ENCODE measurements around the gene FNDC3A.

The FNDC3A gene

DNA sequence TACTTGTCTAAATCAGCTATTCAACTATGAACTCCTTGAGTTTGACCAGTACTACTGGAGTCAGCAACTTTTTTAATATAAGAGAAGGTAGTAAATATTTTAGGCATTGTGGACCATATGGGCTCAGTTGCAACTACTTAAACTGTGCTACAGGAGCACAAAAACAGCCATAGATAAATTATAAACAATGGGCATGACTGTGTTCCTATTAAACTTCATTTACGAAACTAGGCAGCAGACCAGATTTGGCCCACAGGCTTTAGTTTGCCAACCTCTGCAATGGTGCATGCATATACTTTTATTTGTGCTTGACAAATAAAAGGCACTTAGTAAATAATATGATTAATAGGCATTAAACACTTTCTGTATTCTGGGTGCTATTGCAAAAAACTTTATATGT is 7.6 kb downstream of the FNDC3A start:
- in situ Hi-C loops (cut with MboI; ENCODE audit: low sequenced_read_pairs, unreplicated experiment): no loop called here
- DNase-seq (ENCODE audit: low spot score): no peak
- TF ChIP-seq, protein P1, sequence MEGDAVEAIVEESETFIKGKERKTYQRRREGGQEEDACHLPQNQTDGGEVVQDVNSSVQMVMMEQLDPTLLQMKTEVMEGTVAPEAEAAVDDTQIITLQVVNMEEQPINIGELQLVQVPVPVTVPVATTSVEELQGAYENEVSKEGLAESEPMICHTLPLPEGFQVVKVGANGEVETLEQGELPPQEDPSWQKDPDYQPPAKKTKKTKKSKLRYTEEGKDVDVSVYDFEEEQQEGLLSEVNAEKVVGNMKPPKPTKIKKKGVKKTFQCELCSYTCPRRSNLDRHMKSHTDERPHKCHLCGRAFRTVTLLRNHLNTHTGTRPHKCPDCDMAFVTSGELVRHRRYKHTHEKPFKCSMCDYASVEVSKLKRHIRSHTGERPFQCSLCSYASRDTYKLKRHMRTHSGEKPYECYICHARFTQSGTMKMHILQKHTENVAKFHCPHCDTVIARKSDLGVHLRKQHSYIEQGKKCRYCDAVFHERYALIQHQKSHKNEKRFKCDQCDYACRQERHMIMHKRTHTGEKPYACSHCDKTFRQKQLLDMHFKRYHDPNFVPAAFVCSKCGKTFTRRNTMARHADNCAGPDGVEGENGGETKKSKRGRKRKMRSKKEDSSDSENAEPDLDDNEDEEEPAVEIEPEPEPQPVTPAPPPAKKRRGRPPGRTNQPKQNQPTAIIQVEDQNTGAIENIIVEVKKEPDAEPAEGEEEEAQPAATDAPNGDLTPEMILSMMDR (IDR thresholded peaks at IDR 0.05; ENCODE audit: borderline replicate concordance, control extremely low read depth, extremely low read depth, insufficient read depth, missing control alignments): no peak

DNA sequence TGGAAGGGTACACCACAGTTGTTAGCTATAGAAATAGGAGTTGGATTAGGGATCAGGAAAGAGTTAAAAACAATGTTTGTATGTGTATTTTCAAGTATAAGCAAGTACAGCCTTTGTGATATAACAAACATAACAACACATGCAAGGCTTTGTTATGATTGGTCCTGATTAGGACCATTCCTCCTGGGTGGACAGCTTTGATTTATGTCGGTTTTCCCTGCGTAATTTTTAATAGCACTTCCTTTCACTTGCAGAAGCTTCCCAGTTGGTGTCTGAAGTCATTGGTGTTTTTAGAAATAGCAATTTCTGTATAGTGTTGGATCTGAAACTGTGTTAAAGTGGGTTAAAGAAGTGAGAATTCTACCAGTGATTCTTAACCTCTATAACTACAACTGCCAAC is 10.0 kb downstream of the FNDC3A start:
- TF ChIP-seq, protein P1 (IDR thresholded peaks at IDR 0.05; ENCODE audit: borderline replicate concordance, control extremely low read depth, extremely low read depth, insufficient read depth, missing control alignments): no peak
- no peak for DNase-seq (ENCODE audit: low spot score)
- in situ Hi-C loops (cut with MboI; ENCODE audit: low sequenced_read_pairs, unreplicated experiment): no loop called here

DNA sequence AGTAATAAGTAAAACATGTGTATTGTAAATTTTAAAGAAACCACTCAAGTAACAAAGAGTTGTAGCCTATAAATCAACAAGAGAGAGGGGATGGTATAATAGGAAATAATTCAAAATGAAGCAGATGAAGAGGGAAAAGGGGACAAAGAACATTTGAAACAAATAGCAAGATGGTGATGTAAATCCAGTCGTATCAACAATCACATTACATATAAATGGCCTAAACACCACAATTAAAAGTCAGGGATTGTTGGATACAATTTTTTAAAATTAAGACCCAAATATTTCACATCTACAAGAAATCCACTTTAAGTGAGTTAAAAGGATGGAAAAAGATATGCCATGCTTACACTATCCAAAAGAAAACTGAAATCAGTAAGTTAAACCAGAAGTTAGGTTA is 15.2 kb downstream of the FNDC3A start:
- DNase-seq (ENCODE audit: low spot score): no peak
- TF ChIP-seq, protein P1 (IDR thresholded peaks at IDR 0.05; ENCODE audit: borderline replicate concordance, control extremely low read depth, extremely low read depth, insufficient read depth, missing control alignments): no peak
- in situ Hi-C loops (cut with MboI; ENCODE audit: low sequenced_read_pairs, unreplicated experiment): no loop called here

DNA sequence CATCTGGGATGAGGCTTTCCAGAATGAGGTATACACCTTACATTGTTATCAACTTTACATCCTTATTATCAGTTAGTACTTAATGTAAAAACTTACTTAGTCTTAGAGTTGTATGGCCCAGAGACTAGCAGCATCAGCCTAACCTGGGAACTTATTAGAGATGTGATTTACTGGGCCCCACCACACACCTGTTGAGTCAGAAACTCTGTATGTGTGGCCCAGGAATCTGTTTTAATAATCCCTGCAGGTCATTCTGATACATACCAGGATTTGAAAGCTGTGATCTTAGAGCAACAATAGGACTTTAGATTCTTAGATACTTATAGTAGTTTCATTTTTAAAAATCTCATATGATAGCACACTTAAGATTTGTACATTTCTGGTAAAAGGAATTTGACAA is 17.4 kb downstream of the FNDC3A start:
- no peak for DNase-seq (ENCODE audit: low spot score)
- in situ Hi-C loops (cut with MboI; ENCODE audit: low sequenced_read_pairs, unreplicated experiment): no loop called here
- TF ChIP-seq, protein P1 (IDR thresholded peaks at IDR 0.05; ENCODE audit: borderline replicate concordance, control extremely low read depth, extremely low read depth, insufficient read depth, missing control alignments): no peak

DNA sequence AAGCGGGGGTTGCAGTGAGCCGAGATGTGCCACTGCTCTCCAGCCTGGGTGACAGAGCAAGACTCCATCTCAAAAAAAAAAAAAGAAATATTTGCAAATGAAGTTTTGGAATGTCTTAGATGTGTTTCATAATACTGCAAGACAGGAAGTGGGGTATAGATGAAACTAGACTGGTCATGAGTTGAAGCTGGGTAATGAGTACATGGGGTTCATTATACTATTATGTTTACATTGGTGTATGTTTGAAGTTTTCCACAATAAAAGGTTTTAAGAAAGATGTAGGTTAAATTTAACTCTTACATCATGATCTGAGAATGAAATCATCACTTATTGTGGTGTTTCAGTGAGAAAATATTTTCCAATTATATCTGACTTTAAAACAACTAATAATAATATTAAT is 19.0 kb downstream of the FNDC3A start:
- in situ Hi-C loops (cut with MboI; ENCODE audit: low sequenced_read_pairs, unreplicated experiment): no loop called here

DNA sequence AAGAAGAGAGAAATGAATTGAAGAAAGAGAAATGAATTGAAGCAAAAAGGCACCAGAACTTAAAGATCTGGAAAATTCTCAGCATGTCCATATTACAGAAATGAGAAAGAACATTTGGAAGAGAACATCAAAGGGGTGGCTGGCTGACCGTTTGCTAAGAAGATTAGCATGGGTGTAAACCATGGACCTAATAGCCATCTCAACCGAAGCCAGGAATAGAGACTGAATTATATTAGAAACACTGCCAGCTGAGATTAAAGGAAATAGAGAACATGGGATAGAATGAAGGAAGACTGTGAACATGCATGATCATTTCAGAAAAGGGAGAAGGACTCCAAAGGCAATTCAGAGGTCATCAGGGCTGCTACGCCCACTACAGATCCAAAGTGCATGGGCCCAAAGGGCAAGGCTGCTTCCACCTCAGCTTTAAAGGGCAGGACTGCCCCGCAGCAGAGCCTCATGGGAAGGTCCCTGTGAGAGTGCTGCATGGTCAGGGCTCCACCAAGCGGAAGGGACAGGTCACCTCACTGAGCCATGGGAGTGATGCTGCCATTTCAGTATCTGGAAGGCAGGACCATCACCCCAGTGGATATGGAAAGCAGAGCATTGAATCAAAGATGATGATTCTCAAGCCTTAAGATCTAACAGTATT is 23.1 kb downstream of the FNDC3A start:
- TF ChIP-seq, protein P1 (IDR thresholded peaks at IDR 0.05; ENCODE audit: borderline replicate concordance, control extremely low read depth, extremely low read depth, insufficient read depth, missing control alignments): no peak
- in situ Hi-C loops (cut with MboI; ENCODE audit: low sequenced_read_pairs, unreplicated experiment): no loop called here
- DNase-seq (ENCODE audit: low spot score): no peak

More for the DNA sequence above, 19.0 kb downstream of the FNDC3A start:
- DNase-seq (ENCODE audit: low spot score): no peak
- TF ChIP-seq, protein P1 (IDR thresholded peaks at IDR 0.05; ENCODE audit: borderline replicate concordance, control extremely low read depth, extremely low read depth, insufficient read depth, missing control alignments): no peak

All from GM13976 (cell line).